DOHH2 (cell line): ENCODE data around the gene NOL9.

Experiments used
- H3F3A ChIP-seq: fragments of 200-600 bp; sonication (generic), shearing (Covaris generic); 2 replicates; pipeline ENCODE4 v1.6.0; 2016; ENCODE audit warnings: antibody characterized with exemption, mild to moderate bottlenecking; ENCODE audit not compliant: control insufficient read depth, insufficient read depth
- H3K27ac ChIP-seq: fragments of 200-600 bp; sonication (generic); 2 replicates; pipeline ENCODE4 v1.5.1; 2014; ENCODE audit warnings: low read depth, mild to moderate bottlenecking, low read length, moderate library complexity
- H3K27me3 ChIP-seq: fragments of 200-600 bp; sonication (generic); 2 replicates; pipeline ENCODE4 v1.6.1; 2014; ENCODE audit warnings: mild to moderate bottlenecking, low read length, mixed read lengths; ENCODE audit not compliant: control insufficient read depth
- H3K36me3 ChIP-seq: fragments of 200-600 bp; sonication (generic); 2 replicates; pipeline ENCODE4 v1.6.1; 2014; ENCODE audit warnings: mild to moderate bottlenecking, low read length, moderate library complexity, mixed read lengths; ENCODE audit not compliant: control insufficient read depth
- H3K4me1 ChIP-seq: fragments of 200-600 bp; sonication (generic); 2 replicates; pipeline ENCODE4 v1.6.1; 2014; ENCODE audit warnings: mild to moderate bottlenecking, low read length, mixed read lengths; ENCODE audit not compliant: control insufficient read depth
- H3K4me2 ChIP-seq: fragments of 200-600 bp; sonication (generic); 2 replicates; pipeline ENCODE4 v1.6.0; 2014; ENCODE audit warnings: mild to moderate bottlenecking, low read length, moderate library complexity
- H3K4me3 ChIP-seq: fragments of 200-600 bp; sonication (generic); 2 replicates; pipeline ENCODE4 v1.5.1; 2014; ENCODE audit warnings: mild to moderate bottlenecking, low read length, mixed read lengths
- H3K79me2 ChIP-seq: fragments of 200-600 bp; sonication (generic); 2 replicates; pipeline ENCODE4 v1.6.1; 2014; ENCODE audit warnings: mild to moderate bottlenecking, low read length, mixed read lengths; ENCODE audit not compliant: control insufficient read depth
- H3K9me2 ChIP-seq: fragments of 200-600 bp; sonication (generic); replicated peaks from 2 replicates; pipeline ENCODE4 v1.6.1; 2014; ENCODE audit warnings: mild to moderate bottlenecking, low read length, mixed read lengths; ENCODE audit not compliant: control insufficient read depth
- H3K9me3 ChIP-seq: fragments of 200-600 bp; sonication (generic); 2 replicates; pipeline ENCODE4 v1.6.1; 2014; ENCODE audit warnings: antibody characterized with exemption, low read length, mixed read lengths; ENCODE audit not compliant: control insufficient read depth, insufficient read depth
- H4K20me1 ChIP-seq: fragments of 200-600 bp; sonication (generic); 2 replicates; pipeline ENCODE4 v1.6.0; 2014; ENCODE audit warnings: low read depth, mild to moderate bottlenecking, antibody characterized with exemption, low read length, moderate library complexity; ENCODE audit not compliant: control insufficient read depth, insufficient read depth
- EZH2phosphoT487 ChIP-seq: fragments of 200-600 bp; sonication (generic); IDR thresholded peaks from 2 replicates; pipeline ENCODE4 v1.6.1; 2017; ENCODE audit warnings: borderline replicate concordance, mild to moderate bottlenecking, antibody characterized with exemption, low read length, moderate library complexity, mixed read lengths
- TF ChIP-seq, protein P1 (sequence below): fragments of 200-600 bp; sonication (generic); IDR thresholded peaks from one replicate; pipeline ENCODE4 v1.5.1; 2014; ENCODE audit warnings: antibody characterized with exemption, mild to moderate bottlenecking, low read depth, low read length; ENCODE audit not compliant: poor library complexity, severe bottlenecking

The NOL9 gene

GRCh38 chr1:6504887-6505286, 49.4 kb downstream of the NOL9 start:
- Histone ChIP-seq H3K79me2 (no peaks in the 10 kb centered on the region), H3K36me3 (no peaks in the 10 kb centered on the region), H3K4me2 (no peak overlapping the region), H3K4me3 (no peak overlapping the region), H3K9me3 (no peaks in the 10 kb centered on the region), H3K27ac (no peak overlapping the region), H3K9me2 (no peaks in the 10 kb centered on the region), H3K27me3 (no peaks in the 10 kb centered on the region), H4K20me1 (no peaks in the 10 kb centered on the region), H3F3A (no peaks in the 10 kb centered on the region), H3K4me1 (no peaks in the 10 kb centered on the region)
- TF ChIP-seq, protein P1, sequence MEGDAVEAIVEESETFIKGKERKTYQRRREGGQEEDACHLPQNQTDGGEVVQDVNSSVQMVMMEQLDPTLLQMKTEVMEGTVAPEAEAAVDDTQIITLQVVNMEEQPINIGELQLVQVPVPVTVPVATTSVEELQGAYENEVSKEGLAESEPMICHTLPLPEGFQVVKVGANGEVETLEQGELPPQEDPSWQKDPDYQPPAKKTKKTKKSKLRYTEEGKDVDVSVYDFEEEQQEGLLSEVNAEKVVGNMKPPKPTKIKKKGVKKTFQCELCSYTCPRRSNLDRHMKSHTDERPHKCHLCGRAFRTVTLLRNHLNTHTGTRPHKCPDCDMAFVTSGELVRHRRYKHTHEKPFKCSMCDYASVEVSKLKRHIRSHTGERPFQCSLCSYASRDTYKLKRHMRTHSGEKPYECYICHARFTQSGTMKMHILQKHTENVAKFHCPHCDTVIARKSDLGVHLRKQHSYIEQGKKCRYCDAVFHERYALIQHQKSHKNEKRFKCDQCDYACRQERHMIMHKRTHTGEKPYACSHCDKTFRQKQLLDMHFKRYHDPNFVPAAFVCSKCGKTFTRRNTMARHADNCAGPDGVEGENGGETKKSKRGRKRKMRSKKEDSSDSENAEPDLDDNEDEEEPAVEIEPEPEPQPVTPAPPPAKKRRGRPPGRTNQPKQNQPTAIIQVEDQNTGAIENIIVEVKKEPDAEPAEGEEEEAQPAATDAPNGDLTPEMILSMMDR, result no peak
- TF ChIP-seq EZH2phosphoT487, result no peak

DNA sequence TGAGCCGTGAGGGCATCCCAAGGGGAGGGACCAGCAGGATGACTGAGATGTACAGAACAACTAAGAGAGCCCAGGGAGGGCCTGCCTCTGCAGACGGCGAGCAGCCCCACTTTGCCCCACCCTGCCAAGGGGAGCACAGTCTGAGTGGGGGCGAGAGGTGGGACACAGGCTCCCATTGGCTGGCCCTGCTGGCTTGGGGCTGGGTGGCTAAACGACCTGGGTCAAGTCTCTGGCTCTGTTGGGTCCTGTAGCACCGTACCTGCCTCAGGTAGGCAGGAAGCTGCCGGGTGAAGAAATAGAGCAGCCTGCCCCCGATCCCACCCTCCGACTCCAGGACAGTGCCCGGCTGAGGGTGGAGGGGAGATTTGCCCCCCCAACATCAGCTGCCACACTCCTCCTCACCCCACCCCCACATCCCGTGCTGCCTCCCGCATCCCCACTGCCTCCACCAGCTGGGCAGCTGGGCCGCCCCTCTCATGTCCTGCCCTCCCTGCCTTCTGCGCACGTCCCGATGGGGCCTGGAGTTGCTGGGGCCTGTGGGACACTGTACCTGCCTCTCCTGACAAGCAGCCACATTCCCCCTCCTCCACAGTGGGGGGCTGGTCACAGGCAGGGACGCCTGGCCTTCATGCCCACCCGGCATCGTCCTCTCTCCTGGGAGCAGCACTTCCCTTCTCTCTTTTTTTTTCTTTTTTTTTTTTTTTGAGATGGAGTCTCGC, 50.3 kb downstream of the NOL9 start:
- H3K79me2 ChIP-seq, result no peaks in the 10 kb centered on the region
- H3K36me3 ChIP-seq, result no peaks in the 10 kb centered on the region
- no peak overlapping the region for H3K4me3 ChIP-seq
- no peaks in the 10 kb centered on the region for H3K27me3 ChIP-seq
- H3K9me3 ChIP-seq, result no peaks in the 10 kb centered on the region
- no peaks in the 10 kb centered on the region for H3F3A ChIP-seq
- H3K27ac ChIP-seq, result no peak overlapping the region
- TF ChIP-seq EZH2phosphoT487, result no peak
- TF ChIP-seq, protein P1, result no peak
- no peaks in the 10 kb centered on the region for H3K4me1 ChIP-seq
- H3K9me2 ChIP-seq, result no peaks in the 10 kb centered on the region
- H4K20me1 ChIP-seq, result no peaks in the 10 kb centered on the region
- H3K4me2 ChIP-seq, result no peak overlapping the region

DNA sequence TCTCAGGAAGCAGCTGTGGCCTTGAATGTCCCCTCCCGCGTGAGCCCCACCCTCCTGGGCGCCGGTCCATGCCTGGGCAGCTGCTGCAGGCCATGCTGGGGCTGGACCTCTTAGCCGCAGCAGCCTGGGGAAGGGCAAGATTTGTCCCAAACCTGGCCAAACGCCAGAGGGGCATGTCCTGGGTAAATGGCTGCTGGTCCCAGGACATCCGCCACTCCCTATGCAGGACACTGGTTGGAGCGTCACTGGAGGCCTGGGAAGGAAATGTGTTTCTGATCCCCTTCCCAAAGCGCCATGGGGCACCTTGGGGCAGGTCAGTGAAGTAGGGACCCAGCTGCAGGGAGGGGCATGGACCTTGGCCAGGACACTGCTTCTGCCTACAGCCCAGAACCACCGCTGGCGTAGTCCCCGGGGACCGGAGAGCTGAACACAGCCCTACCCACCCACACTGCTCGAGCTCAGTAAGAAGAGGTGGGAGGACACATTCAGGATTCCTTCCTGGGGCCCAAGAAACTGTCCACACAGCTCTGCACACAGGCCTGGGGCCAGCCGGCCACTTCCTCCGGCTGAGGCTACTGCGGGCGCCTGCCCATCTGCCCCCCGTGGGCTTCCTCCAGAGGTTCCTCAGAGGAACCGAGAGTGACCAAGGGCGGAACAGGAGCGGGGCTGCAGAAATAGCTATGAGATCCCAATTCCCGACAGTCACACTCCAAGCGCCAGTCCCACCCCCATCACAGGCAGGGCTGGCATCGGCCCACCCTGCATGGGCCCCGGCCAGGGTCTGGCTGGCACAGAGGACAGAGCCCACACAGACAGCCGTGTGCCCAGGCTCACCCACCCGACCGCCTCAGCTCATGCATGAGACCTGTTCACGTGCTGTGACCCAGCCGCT, 52.1 kb downstream of the NOL9 start:
- Histone ChIP-seq H3F3A (no peaks in the 10 kb centered on the region), H3K9me2 (no peaks in the 10 kb centered on the region), H3K36me3 (no peaks in the 10 kb centered on the region), H3K27me3 (peaks cover 8% of the 10 kb centered on the region), H3K27ac (no peak overlapping the region), H3K79me2 (no peaks in the 10 kb centered on the region), H3K4me1 (peaks cover 3% of the 10 kb centered on the region; the same call in 1 of the 2 replicates), H4K20me1 (no peaks in the 10 kb centered on the region), H3K4me2 (no peak overlapping the region), H3K4me3 (no peak overlapping the region), H3K9me3 (no peaks in the 10 kb centered on the region)
- TF ChIP-seq, protein P1, result no peak
- no peak for TF ChIP-seq EZH2phosphoT487
